HepG2 (cell line): ENCODE results near the gene GAL3ST2. TPM values are rescaled to one million over a fixed set of nuclear protein-coding genes. Genes with fewer than 3 reads are reported as not detected.
A peak's percentile ranks its signal among the peaks of the same experiment; 100 is the strongest.

Source experiments
- ASH2L ChIP-seq: fragments of 300-600, 200-600 bp; sonication (generic); IDR thresholded peaks from 2 replicates; pipeline ENCODE4 v1.7.0; 2017; ENCODE audit warnings: low read depth, mild to moderate bottlenecking, moderate library complexity, mixed read lengths, low read length; ENCODE audit not compliant: insufficient read length
- POLR2AphosphoS5 ChIP-seq: IDR thresholded peaks from 2 replicates; pipeline ENCODE4 v1.6.1; 2012; ENCODE audit warnings: low read depth, low read length
- REL ChIP-seq: sonication (generic); formaldehyde crosslinking; conservative IDR thresholded peaks from 2 replicates; pipeline ENCODE4 v1.8.0; 2022; ENCODE audit warnings: mild to moderate bottlenecking, missing genetic modification reagents, moderate library complexity
- XRCC5 ChIP-seq: fragments of 200-400 bp; formaldehyde crosslinking; optimal IDR thresholded peaks from 2 replicates; pipeline ENCODE3; 2017; ENCODE audit warnings: mild to moderate bottlenecking, low read length
- ZFP62 ChIP-seq: sonication (generic); formaldehyde crosslinking; IDR thresholded peaks from 2 replicates; pipeline ENCODE4 v1.4.0; 2020; ENCODE audit warnings: missing genetic modification reagents
- ZNF205 ChIP-seq: IDR thresholded peaks from 2 replicates; pipeline ENCODE4 v1.6.1; 2018; ENCODE audit warnings: missing biosample characterization, missing genetic modification reagents
- ZNF331 ChIP-seq: sonication (generic); formaldehyde crosslinking; IDR thresholded peaks from 2 replicates; pipeline ENCODE4 v1.4.0; 2020; ENCODE audit warnings: missing genetic modification reagents
- ZNF432 ChIP-seq: sonication (generic); formaldehyde crosslinking; IDR thresholded peaks from 2 replicates; pipeline ENCODE4 v1.5.0; 2020; ENCODE audit warnings: missing genetic modification reagents, mild to moderate bottlenecking, borderline replicate concordance
- ZNF549 ChIP-seq: sonication (generic); formaldehyde crosslinking; IDR thresholded peaks from 2 replicates; pipeline ENCODE4 v1.5.0; 2020; ENCODE audit warnings: missing genetic modification reagents
- ZNF589 ChIP-seq: sonication (generic); formaldehyde crosslinking; conservative IDR thresholded peaks from 2 replicates; pipeline ENCODE4 v1.8.0; 2022; ENCODE audit warnings: mild to moderate bottlenecking, moderate library complexity, missing genetic modification reagents
- ZNF737 ChIP-seq: sonication (generic); formaldehyde crosslinking; IDR thresholded peaks from 2 replicates; pipeline ENCODE4 v1.5.0; 2020; ENCODE audit warnings: missing genetic modification reagents, mild to moderate bottlenecking, borderline replicate concordance
- polyA plus RNA-seq, 8 experiments: library from polyadenylated mRNA; depleted of rRNA in 3 of 8; stranded (reverse) in 7 of 8; unstranded in 1 of 8; fragments of >200 nt; fragmentation: Illumina TruSeq in 4 of 8; extraction: Trizol in 4 of 8; gene quantifications; 2 replicates each; pipeline versions ENCODE4 v1.2.1 to v1.2.3, GENCODE V29; 2011 to 2016; ENCODE audit warnings: low read depth in 4 of 8, missing spikeins in 1 of 8, mixed read lengths in 1 of 8; ENCODE audit not compliant: insufficient read depth in 1 of 8
- total RNA-seq, 5 experiments: library from RNA; depleted of rRNA; stranded (reverse); fragments of >200 nt; fragmentation: Illumina TruSeq; extraction: Trizol; gene quantifications; 2 replicates each; pipeline ENCODE4 v1.2.3, GENCODE V29; 2016; ENCODE audit warnings: low read depth in 1 of 5
- TF ChIP-seq, protein P1 (sequence below): sonication (generic); formaldehyde crosslinking; IDR thresholded peaks from one replicate; pipeline ENCODE4 v1.5.1; 2020; ENCODE audit warnings: mild to moderate bottlenecking, missing genetic modification reagents; ENCODE audit errors: not compliant biosample characterization
- TF ChIP-seq, protein P2 (sequence below): sonication (generic); formaldehyde crosslinking; IDR thresholded peaks from 2 replicates; pipeline ENCODE4 v1.8.0; 2022; ENCODE audit warnings: missing genetic modification reagents, mild to moderate bottlenecking, inconsistent platforms, borderline replicate concordance
- TF ChIP-seq, protein P3 (sequence below): sonication (generic); formaldehyde crosslinking; IDR thresholded peaks from 2 replicates; pipeline ENCODE4 v1.4.0; 2020; ENCODE audit warnings: mild to moderate bottlenecking, missing genetic modification reagents
- TF ChIP-seq, protein P4 (sequence below): sonication (generic); formaldehyde crosslinking; IDR thresholded peaks from 2 replicates; pipeline ENCODE4; 2020; ENCODE audit warnings: missing genetic modification reagents, mild to moderate bottlenecking, borderline replicate concordance

The GAL3ST2 gene
- total and polyA plus RNA-seq, 2 of the 13 experiments (the other 11 are each of a cell fraction or from before 2014, with no cell fraction given), result 0.17 to 0.20 TPM

DNA sequence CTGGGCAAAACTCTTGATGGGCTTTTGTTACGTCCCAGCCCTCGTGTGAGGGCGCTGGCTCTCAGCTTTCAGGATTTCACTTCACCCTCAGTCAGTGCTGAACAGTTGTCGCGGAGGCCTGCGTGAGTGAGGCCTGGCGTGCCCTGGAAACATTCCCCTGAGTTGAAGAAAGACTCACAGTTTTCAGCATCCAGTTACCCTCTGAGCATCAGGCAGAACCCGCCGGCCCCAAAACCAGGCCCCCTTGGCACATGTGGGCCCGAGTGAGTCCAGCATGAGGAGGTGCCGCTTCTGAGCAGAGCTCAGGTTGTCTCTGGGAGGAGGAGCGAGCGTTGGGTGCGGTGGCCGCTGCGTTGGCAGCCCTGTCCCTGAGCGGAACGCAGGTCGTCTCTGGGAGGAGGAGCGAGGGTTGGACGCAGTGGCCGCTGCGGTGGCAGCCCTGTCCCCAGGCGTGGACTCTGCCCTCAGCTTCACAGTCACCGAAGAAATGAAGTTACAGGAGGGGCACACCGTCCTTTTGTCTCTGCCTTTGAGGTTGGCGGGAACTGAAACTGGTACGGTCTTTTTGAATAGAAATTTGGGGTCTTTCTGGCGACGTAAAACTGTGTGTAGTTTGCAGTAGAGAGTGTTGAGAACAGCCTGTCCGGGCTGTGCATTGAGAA is 32.2 kb downstream of the GAL3ST2 start, which contains the start of gene NEU4 (continued):
- TF ChIP-seq, protein P1, sequence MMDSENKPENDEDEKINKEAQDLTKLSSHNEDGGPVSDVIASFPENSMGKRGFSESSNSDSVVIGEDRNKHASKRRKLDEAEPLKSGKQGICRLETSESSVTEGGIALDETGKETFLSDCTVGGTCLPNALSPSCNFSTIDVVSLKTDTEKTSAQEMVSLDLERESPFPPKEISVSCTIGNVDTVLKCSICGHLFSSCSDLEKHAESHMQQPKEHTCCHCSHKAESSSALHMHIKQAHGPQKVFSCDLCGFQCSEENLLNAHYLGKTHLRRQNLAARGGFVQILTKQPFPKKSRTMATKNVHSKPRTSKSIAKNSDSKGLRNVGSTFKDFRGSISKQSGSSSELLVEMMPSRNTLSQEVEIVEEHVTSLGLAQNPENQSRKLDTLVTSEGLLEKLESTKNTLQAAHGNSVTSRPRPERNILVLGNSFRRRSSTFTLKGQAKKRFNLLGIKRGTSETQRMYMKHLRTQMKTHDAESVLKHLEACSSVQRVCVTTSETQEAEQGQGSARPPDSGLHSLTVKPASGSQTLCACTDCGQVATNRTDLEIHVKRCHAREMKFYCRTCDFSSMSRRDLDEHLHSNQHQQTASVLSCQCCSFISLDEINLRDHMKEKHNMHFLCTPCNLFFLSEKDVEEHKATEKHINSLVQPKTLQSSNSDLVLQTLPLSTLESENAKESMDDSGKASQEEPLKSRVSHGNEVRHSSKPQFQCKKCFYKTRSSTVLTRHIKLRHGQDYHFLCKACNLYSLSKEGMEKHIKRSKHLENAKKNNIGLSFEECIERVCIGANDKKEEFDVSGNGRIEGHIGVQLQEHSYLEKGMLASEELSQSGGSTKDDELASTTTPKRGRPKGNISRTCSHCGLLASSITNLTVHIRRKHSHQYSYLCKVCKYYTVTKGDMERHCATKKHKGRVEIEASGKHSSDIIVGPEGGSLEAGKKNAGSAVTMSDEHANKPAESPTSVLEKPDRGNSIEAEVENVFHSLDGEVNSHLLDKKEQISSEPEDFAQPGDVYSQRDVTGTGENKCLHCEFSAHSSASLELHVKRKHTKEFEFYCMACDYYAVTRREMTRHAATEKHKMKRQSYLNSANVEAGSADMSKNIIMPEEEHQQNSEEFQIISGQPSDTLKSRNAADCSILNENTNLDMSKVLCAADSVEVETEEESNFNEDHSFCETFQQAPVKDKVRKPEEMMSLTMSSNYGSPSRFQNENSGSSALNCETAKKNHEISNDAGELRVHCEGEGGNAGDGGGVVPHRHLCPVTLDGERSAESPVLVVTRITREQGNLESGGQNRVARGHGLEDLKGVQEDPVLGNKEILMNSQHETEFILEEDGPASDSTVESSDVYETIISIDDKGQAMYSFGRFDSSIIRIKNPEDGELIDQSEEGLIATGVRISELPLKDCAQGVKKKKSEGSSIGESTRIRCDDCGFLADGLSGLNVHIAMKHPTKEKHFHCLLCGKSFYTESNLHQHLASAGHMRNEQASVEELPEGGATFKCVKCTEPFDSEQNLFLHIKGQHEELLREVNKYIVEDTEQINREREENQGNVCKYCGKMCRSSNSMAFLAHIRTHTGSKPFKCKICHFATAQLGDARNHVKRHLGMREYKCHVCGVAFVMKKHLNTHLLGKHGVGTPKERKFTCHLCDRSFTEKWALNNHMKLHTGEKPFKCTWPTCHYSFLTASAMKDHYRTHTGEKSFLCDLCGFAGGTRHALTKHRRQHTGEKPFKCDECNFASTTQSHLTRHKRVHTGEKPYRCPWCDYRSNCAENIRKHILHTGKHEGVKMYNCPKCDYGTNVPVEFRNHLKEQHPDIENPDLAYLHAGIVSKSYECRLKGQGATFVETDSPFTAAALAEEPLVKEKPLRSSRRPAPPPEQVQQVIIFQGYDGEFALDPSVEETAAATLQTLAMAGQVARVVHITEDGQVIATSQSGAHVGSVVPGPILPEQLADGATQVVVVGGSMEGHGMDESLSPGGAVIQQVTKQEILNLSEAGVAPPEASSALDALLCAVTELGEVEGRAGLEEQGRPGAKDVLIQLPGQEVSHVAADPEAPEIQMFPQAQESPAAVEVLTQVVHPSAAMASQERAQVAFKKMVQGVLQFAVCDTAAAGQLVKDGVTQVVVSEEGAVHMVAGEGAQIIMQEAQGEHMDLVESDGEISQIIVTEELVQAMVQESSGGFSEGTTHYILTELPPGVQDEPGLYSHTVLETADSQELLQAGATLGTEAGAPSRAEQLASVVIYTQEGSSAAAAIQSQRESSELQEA (CRISPR knock-in tag), result peak; percentile 91
- TF ChIP-seq ZNF549 (CRISPR knock-in tag) (peak; percentile 83; the same call in 1 of the 2 replicates), ZFP62 (no peak), ASH2L (peak; percentile 96), ZNF331 (CRISPR knock-in tag) (peak; percentile 94), REL (CRISPR knock-in tag) (peak; percentile 73; the same call in 1 of the 2 replicates), ZNF205 (CRISPR knock-in tag) (peak; percentile 75; the same call in 1 of the 2 replicates), XRCC5 (peak; percentile 91), ZNF589 (no peak; the same call in 1 of the 2 replicates), ZNF737 (CRISPR knock-in tag) (no peak), POLR2AphosphoS5 (peak; percentile 98), ZNF432 (no peak)
- TF ChIP-seq, protein P2, sequence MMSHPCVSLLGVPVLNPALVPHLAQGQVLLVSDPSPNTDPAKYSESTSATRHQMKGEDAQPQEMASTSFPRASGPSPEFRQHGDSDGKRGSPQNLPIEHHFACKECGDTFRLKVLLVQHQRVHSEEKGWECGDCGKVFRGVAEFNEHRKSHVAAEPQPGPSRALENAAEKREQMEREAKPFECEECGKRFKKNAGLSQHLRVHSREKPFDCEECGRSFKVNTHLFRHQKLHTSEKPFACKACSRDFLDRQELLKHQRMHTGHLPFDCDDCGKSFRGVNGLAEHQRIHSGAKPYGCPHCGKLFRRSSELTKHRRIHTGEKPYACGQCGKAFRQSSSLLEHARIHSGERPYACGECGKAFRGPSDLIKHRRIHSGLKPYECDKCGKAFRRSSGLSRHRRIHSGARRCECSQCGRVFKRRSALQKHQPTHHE (CRISPR knock-in tag), result peak; percentile 98
- TF ChIP-seq, protein P3, sequence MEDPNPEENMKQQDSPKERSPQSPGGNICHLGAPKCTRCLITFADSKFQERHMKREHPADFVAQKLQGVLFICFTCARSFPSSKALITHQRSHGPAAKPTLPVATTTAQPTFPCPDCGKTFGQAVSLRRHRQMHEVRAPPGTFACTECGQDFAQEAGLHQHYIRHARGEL, result no peak
- TF ChIP-seq, protein P4, sequence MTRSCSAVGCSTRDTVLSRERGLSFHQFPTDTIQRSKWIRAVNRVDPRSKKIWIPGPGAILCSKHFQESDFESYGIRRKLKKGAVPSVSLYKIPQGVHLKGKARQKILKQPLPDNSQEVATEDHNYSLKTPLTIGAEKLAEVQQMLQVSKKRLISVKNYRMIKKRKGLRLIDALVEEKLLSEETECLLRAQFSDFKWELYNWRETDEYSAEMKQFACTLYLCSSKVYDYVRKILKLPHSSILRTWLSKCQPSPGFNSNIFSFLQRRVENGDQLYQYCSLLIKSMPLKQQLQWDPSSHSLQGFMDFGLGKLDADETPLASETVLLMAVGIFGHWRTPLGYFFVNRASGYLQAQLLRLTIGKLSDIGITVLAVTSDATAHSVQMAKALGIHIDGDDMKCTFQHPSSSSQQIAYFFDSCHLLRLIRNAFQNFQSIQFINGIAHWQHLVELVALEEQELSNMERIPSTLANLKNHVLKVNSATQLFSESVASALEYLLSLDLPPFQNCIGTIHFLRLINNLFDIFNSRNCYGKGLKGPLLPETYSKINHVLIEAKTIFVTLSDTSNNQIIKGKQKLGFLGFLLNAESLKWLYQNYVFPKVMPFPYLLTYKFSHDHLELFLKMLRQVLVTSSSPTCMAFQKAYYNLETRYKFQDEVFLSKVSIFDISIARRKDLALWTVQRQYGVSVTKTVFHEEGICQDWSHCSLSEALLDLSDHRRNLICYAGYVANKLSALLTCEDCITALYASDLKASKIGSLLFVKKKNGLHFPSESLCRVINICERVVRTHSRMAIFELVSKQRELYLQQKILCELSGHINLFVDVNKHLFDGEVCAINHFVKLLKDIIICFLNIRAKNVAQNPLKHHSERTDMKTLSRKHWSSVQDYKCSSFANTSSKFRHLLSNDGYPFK (CRISPR knock-in tag), result no peak
